HepG2 (cell line): ENCODE data around the gene METTL22.

Source experiments
- MAFF ChIP-seq: IDR thresholded peaks from 2 replicates; pipeline ENCODE4 v1.6.1; 2011; ENCODE audit warnings: low read depth, low read length, improper control_type of control experiment
- REST ChIP-seq, 2 experiments: IDR thresholded peaks; 2 replicates each; pipeline ENCODE4 v1.6.1; 2011 to 2012; ENCODE audit warnings: low read length in 2 of 2, borderline replicate concordance in 1 of 2, low read depth in 1 of 2, mild to moderate bottlenecking in 1 of 2, moderate library complexity in 1 of 2
- SMC3 ChIP-seq: IDR thresholded peaks from 2 replicates; pipeline ENCODE4 v1.6.1; 2011; ENCODE audit warnings: low read length, improper control_type of control experiment

GRCh38 chr16:8579559-8579958 lies 41.9 kb upstream of the METTL22 start:
- TF ChIP-seq MAFF = no peak
- no peak for TF ChIP-seq SMC3
- TF ChIP-seq REST (IDR thresholded peaks at IDR 0.05; ENCODE audit: borderline replicate concordance in 1 of 2, low read depth in 1 of 2, low read length in 2 of 2) = no peak
